HG03103 (cell line): ENCODE measurements around the gene CPVL.

Experiments
- ATAC-seq: cut with Tn5 transposase; IDR thresholded peaks from one replicate; pipeline ENCODE4 v1.9.1; 2021; ENCODE audit warnings: low read depth; ENCODE audit not compliant: unreplicated experiment

The CPVL gene

DNA sequence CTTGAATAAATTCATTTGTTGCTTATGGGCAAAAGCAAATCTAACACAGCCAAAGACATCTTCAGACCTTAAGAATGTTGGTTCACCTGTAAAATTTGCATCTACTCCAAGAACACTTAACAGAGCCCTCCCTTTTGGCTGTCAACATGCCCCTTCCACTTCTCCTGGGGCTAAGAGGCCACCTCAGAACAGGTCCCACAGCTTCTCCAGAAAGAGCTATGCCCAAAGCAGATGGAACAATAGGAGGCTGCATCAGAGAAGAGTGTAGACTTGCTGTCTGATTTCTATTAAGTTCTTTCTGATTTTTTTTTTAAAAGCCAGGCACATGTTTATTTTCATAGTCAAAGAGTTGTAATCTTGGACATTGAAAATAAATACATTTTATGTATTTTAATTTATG lies 162.1 kb downstream of the CPVL start:
- ATAC-seq: no peak

DNA sequence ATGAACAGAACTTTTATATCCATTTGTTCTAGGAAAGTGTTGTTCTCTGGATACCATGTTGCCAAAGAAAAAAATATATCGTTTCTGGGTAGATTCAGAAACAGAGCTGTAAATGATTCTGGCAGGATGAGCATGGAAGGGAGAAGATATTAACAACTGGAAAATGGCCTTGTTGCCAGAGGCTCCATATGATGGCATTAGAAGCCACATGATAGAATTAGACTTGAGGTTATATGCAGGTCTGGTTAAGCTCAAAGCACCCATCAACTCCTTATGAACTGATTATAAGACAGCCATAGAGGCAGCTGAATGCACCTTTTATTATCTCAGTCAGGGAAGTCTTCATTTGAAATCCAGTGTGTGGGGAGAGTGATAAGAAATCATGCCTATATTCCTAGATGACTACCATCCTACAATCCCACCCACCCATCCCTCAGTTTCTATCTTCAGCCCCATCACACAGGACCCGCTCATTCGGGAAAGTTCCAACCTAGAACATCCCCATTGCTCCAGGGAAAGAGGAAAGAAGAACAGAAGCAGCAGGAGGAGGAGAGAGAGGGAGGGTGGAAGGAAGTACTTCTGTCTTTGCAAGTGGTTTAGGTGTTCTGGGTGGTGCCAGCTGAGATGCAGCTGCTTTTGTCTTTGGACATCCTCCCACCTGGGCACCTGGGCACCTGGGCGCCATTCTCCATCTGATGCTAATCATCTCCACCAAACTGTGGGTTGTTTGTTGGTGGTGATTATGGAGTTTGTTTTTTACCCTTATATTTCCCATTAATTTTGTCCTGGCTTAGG lies 162.7 kb downstream of the CPVL start:
- ATAC-seq: no peak

DNA sequence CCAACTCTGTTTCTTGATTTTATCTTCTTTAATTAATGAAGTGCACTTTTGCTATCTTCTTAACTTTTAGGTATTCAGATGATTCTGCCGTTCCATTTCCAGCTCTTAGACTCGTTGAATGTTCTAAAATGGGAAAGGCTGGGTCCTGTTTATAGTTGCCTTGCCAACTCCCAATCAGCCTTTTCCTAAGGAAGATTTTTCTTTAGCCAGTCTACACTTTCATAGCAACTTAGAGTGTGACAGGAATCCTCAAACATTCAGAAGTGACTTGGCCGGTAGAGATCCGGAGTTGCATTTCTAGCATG lies 165.2 kb downstream of the CPVL start:
- no peak for ATAC-seq

DNA sequence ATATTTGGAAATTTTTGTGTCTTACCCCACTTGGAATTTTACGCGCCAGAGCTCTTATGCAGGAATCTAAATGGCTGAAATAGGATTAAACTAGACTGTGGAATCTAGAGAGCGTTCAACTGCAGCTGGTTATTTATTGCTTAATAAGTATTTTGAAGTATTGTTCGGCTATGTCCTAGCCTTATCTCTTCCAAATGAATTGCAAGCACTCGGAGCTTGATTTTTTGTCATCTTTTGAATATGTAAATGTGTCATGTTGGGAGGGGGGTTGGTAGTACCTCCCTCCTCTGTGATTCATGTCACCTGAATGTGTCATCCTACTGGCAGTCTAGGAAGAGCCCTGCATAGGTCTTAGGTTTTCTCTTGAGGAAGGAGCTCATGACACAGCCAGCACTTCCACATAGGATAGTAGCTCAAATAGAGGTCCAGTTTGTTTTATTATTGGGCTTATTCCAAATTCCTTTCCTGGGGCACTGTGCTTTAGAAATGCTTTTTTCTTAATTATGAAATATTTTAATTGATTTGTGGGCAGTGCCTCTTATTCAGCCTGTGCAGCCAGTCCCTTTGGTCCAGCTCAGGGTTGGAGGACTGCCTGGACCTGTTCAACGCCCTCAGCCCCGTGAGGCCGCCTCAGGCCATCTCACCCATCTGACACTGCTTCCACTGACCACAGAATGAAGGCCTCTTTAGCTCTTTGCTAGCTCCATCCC lies 165.7 kb downstream of the CPVL start:
- no peak for ATAC-seq

DNA sequence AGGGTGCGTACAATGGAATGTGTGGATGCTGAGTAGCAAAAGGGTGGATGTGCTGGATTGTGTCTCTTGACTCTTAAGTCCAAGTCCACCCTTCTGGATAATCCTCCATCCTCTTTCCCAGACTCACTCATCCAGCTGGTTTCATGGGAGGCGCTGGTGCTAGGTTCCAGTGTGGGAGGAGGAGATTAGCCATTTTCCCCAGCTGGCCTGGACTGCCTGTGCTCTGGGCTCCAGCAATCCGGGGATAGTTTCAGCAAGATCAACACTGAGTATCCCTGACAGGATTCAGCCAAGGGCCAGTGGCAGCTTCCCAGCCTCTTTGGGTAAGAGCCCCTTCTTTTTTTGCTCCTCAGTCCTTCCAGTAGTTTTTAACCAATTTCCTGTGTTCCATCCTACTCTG lies 166.6 kb downstream of the CPVL start:
- no peak for ATAC-seq

DNA sequence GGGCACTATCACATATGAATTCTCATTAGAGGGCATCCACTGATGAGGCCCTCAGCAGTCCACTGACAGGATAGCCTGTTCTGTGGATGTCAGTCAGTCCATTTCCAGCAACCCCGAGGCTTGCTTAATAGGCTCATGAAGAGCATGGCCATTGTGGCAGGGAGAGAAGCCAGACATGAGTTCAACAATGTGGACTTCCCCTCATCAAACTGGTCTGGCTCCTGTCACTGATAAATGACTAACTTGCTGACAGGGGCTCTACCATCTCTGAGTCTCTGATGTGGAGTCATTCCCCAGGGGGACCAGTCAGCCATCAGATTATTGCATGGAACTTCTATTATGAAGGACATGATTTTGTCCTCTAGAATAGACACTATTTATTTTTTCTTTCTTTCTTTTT lies 168.5 kb downstream of the CPVL start:
- no peak for ATAC-seq

DNA sequence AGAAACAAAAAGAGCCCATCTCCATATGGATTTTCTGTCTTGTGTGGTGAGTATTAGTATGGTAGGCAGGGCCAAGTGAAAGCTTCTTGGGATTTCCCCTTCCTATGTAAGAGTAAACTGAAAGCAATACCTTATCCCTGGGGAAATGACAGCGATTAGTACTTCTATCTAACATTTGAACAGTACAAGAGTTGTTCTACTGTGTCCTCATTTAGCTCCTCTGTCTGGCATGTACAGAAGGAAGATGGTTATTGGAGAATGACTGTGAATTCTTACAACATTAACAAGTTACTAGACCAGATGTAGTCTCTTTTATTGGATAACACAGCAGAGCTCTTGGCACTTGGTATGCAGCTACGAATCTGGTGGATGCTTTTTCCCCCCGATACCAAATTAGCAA lies 170.3 kb downstream of the CPVL start:
- ATAC-seq: no peak

DNA sequence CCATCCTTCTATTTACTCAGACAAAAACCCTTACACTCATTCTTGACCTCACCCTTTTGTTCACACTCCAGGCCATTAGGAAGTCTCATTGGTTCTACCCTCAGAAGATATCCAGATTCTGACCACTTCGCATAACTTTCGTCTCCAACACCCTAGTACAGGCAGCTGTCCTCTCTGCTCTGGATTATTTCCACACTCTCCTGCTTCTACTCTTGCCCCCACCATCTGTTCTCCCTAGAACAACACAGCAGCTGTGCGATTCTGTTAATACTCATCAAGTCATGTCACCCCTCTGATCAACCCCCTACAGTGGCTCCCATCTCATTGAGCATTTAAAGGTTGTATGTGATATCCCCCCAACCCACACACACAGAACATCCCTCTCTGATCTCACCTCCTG lies 172.7 kb downstream of the CPVL start:
- ATAC-seq: no peak

DNA sequence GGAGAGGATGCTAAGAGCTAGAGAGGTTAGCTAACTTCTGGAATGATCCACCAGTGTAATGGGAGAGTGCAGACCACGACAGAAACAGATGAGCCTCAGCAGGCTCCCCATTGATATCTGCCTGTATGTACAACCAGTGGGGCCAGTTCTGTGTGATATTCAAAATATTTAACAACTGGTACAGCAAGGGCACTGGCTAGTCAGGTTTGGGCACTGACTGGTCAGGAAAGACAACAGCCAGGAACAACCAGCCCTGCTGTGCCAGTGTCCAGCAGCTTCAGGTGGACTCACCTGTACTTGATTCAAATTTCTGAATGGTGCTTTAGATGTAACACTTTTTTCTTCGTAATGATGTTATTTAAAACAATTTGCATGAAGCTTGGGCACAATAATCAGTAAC lies 182.3 kb downstream of the CPVL start:
- ATAC-seq: no peak

DNA sequence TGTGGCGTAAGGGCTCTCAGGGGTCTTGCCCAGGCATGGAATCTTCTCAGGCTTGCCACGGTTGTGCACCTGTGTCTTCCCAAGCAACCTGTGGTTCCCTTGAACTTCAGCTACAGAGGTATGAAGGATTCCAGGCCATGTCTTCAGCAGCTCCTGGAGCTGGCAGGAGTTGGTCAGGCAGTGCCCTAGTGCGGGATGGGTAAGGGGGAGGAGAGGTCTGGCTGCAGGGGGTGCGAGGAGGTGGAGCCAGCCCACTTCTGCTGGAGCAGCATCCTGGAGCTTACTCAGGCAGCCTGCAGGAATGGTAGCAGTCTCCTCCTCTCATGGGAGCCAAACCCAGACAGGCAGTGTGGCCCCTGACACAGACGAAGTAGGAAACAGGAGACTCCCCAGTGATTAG lies 184.4 kb downstream of the CPVL start:
- ATAC-seq: no peak

DNA sequence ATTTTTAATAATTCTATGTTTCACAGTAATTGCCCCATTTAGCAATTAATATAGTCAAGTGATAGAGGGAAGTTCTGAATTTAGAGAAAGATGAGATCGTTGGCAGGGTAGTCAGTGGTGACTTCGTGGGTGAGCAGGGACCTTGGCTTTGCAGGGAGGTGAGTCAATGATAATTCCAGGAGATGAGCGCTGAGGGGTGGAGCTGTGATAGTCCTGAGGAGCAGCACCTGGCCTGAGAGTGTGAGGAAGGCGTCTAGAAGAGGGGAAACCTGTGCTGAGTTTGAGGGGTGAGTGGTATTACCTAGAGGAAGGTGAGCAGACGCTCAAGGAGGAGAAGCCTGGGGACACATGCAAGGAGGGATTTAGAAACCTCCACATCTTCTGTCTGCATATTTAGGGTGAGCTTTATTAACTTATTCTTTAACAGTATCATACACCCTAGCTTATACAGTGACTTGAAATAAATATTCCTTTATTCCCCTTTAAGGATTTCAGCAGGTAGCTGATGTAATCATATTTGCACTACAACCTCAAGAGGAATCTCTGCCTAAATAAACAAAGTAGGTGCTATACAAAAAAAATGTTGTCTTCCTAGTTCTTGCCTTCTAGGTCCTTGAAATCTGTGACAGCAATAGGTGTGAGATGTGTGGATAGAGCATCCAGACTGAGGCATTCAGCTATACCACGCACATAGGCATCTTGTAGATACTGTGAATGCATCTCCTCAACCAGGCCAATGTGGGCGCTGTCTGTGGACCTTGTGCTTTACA lies 186.1 kb downstream of the CPVL start:
- no peak for ATAC-seq

DNA sequence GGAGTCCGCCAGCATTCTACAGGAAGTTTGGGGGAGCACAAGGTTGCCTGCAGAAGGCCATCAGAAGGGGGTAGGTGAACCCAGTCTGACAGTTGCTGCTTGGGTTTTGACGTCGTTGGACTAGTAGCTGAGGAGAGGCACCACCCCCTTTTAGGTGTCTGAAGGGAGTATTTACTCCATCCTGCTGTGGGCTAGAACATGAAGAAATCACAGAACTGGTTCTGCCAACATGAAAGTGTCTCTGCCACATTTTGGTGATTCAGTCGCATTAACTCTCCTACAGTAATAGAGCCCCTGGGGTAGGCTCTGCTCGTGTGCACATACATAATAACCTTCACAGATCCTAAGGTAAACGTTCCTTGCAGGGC lies 187.4 kb downstream of the CPVL start:
- no peak for ATAC-seq

DNA sequence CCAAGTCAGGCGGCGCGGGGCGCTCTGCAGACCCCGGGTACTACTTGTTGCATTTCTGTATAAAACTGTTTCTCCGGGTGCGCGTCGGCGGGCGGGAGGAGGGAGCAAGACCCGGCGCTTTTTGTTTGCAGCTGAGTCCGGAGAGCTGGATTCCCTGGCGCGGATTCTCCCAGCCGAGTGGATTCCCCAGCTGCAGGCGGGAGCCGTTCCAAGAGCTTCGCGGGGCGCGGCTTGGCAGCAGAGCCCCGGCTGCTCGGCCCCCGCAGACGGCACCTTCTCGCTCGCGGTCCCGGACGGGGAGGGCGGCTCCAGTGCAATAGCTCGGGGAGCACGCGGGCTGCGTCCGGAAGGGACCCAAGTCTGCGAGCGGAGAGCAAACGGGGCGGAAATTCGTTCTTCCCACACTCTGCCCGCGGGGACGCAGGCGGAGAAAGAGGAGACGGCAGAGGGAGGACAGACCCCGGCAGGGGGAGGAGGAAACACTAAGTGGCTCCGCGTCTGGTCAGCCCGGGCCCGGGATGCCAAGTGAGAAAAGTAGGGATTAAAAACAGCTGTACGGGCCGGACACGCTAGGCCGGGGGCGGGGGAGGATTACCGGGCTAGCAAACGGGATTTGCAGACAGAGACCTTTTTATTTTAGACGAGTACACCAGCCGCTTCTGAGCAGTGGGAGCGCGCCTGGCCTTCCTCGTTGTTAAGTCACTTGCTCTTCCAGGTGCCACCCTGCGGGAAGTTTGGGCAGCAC lies 187.9 kb downstream of the CPVL start, which contains the start of gene TRIL:
TRIL (minus strand) TSS at position 96 of the 745 bp plus-strand sequence. CDS start 284 bp downstream, outside the sequence.
- ATAC-seq: no peak

DNA sequence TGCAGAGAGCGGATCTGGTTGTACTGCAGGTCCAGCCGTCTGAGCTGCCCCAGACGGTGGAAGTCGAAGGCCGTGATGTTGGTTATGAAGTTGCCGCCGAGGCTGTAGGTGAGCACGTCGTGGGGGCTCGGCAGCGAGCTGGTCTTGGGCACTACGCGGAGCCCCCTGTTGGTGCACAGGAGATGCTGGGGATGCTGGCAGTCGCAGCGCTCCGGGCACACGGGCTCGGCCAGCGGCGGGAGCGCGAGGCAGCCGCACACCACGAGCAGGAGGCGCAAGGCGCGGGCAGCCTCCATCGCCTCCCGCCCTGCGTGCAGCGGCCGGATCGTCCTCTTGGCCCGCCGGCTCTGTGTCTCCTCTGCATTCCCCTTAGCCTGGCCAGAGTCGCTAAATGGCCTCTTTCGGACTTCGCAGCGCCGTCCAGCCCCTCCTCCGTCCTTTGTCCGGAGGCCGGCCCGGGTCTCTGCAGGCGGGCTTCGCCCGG lies 188.5 kb downstream of the CPVL start:
- ATAC-seq: no peak

DNA sequence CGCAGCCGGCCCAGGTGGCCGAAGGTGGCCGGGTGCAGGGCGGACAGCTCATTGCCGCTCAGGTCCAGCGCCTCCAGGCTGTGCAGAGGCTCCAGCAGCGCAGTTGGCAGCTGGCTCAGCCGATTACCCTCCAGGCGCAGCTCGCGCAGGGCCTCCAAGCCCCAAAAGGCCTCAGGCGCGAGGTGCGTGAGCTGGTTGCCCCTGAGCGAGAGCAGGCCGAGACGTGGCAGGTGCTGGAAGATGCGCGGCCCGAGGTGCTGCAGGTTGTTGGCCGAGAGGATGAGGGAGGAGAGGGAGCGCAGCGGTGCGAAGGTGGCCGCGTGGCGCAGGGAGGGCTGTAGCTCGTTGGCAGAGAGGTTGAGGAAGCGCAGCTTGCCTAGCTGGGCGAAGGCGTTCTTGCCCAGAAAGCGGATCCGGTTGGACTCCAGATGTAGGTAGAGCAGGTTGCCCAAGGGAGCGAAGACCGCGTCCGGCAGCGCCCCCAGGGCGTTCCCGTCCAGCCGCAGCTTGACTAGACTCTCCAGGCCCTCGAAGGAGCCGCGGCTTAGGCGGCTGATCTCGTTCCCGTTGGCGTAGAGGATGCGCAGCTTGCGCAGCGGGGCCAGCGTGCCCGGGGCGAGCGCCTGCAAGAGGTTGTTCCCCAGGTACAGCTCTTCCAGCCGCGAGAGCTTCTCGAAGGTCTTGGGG lies 189.1 kb downstream of the CPVL start:
- ATAC-seq: no peak

DNA sequence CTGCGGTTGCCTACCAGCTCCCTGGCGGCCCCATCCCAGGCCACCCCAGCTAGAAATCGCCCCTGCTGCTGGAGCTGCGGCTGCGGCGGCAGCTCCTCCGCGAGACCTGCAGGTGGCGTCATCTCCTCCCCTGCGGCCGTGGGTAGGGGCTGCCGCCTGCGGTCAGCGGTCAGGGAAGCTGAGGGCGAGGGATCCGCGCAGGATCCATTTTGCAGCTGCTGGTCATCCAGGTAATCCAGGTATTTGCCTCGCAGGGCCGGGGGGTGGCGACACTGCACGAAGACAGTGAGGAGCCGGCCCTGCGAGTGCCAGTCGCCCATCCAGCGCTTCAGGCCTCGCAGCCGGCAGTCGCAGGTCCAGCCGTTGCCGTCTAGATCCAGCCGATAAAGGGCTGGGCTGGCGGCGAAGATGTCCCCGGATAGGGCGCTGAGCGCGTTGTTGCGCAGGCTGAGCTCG lies 189.7 kb downstream of the CPVL start:
- no peak for ATAC-seq

DNA sequence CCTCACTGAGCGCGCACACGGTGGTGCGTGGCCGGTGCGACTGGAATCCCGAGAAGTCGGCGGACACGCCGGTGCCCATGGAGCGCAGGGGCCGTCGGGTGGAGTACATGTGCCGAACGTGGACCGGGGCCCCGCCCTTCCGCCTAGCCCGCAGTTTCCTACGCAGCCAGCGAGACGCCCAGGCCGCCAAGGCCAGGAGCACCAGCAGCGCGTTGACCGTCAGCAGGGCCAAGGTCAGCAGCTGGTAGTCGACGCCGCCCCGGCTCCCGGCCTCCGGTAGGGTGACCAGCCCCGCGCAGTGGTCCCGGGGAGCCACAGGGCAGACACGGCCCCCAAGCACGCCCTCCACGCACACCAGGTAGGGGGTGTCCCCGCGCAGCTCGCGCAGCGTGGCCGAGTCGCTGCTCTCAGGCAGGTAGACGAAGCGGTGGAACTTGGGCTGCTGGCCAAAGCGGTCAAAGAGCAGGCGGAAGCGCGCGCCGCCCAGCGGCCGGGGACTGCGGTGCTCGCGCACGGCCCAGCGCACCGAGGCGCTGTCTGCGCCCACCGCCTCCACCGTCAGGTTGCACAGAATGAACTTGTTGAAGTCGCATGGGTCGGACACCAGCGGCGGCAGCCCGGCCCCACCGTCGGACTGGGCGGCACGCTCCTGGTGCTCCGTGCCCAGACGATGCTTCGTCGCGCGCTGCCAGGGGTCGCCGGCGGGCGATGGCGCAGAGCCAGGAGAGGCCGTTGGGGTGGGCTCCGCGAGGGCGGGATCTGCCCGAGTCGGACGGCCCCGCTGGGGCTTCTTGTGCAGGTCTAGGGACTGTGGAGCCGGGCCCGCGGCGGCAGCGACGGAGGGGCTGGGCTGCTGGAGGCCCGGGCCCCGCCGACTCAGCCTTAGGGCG lies 190.4 kb downstream of the CPVL start:
- ATAC-seq: no peak

DNA sequence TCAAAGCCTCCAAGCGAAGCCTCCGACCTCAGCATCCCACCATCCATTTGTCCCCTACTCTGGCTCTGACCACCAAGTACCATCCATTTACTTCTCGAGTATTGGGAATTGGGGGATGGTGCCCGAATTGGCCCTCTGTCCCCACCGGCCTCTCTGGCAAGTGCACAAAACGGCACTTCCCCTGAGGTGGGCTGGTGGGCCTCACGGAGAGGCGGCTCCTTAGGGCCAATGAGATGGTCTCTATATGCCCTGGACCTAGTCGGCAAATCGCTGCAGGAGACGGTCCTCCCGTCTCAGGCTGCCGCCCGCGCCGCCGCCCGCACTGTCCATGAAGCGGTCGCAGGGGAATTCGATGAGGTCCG lies 191.0 kb downstream of the CPVL start:
- no peak for ATAC-seq

DNA sequence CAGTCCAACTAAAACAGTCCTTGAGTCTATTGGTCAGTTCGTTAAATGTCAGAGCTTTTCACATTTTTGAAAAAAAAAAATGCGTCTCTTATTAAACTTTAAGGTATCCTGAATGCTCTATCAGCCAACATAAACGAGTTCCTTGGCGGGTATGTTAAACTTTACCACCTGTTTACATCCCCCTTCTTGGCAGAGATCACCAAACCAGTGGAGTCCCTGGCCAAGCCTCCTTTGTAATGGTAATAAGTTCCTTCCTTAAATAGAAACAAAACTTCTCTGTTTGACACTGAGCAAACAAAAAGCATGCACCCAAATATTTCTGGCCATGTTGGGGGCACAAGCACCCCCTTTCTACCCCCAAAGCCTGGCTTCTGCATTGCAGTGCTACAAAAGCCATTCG lies 191.4 kb downstream of the CPVL start:
- no peak for ATAC-seq
